ENCODE measurements around the gene SLC9A2.

GRCh38 chr2:102639429-102639828 lies 20.1 kb downstream of the SLC9A2 start:
- no peak for TF ChIP-seq CTCF (IDR thresholded peaks at IDR 0.05 in 4 of 5, conservative IDR thresholded peaks at IDR 0.05 in 1 of 5)
- TF ChIP-seq POLR2A (IDR thresholded peaks at IDR 0.05), result no peak

Data from gastrocnemius medialis (tissue), 4 donors.